Activated CD8-positive, alpha-beta memory T cell treated with anti-CD3 and anti-CD28 coated beads, Interleukin-2, amount 50 U/mL, for 24 hours (primary cell): ENCODE data around the gene PRKCE.

ENCODE experiments used
- DNase-seq: peaks from one replicate; pipeline ENCODE4 v3.0.0-alpha.2; 2020; ENCODE audit errors: extremely low read depth

PRKCE gene

DNA sequence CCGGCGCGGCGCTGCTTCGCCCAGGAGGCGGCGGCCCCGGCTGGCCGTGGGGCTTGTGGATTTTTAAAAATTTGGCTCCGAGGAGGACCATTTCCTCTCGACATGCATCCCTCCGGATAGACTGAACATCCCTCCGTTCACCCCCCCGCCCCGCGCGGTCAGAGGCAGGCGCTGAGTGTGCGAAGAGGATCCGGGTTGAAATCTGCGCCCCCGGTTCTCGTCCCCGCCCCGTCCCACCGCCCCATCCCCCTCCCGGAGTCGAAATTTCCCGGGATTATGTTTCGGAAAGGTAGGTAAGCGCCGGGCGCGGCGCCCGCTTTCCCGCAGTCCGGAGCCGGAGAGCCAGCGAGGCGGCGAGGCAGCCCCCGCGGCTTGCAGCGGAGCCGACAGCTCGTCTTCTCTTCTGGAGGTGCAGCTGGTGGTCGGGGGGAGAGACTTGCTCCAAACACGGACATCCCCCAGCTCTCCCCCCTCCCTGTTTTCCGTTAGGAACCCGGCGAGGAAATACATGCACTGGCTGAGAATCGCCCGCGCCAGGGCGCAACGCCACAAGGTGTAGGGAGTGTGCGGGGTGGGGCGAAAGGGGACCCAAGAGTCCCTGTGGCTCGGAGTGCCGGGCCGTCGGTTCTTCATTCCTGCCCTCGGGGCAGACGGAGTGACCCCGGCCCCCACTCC is at the start of gene PRKCE:
Gene PRKCE (plus strand): TSS at position 261 of the 675 bp plus-strand sequence.
- no peak for DNase-seq

DNA sequence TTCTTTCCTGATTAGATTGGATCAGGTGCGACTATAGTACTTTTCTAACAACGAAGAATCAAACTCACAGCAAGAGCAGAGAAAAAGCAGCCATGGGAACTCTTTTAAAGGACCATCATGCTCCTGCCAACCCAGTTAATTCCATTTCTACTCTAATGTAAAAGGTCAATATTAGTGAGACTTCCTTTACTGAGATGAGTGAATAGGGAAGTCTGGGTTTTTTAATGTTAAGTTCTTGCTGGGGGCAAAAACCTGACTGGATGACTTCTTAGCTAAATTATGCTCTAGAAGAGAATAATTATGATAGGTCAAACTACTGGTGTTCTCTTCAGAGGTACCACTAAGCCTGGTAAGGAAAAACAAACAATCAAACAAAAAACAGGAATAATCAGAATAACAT is 48.9 kb upstream of the PRKCE start:
- no peak for DNase-seq

DNA sequence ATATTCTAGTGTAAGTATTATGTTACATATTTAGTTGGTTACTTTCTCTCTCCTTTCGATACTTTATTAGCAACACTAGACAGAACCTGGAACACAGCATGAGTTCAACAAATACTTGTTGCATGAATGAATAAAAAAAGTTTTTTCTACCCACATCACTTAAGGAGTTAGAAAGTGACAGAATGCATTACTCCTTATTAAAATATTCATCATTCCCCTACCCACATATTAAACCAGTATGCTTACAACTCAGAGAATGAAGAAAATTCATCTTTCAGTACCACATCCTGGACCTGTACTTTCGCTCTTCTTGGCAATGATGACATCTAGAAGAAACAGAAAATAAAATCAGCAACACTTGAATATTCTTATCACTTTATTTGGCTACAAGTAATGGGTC is 46.4 kb upstream of the PRKCE start:
- no peak for DNase-seq

DNA sequence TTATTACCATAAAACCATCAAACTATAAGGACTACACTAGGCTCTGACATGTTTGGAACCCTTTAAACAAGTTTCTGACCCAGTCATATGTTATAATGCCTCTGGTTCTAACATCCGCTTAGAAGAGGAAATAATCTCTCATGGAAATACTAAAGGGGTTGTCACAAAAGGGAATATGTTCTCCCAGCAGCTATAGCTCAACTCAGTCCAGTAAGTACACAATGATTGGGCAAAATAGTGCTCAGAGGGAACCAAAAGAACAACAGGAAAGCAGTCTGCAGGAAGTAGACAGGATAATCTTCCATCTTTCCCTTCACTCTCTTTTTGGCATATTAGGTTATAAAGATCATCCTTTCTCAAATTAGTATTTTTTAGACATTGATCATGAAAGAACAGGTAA is 44.7 kb upstream of the PRKCE start:
- no peak for DNase-seq

DNA sequence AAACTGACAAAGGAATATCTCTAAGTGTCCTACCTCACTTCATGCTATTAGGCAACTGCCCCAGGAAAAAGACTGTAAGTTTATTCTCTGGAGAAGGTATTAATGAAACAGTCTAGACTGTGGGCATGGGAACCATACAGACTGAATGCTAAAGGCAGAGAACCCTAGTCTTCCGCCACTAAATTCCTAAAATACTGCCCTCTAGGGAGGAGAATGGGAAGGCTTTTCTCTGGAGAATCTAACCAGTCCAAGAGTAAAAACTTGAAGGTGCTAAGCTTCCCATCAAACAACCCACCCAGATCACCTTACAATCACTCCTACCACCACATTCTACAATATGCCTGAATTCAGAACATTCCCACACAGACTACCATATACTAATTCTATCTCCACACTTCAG is 43.8 kb upstream of the PRKCE start:
- no peak for DNase-seq

DNA sequence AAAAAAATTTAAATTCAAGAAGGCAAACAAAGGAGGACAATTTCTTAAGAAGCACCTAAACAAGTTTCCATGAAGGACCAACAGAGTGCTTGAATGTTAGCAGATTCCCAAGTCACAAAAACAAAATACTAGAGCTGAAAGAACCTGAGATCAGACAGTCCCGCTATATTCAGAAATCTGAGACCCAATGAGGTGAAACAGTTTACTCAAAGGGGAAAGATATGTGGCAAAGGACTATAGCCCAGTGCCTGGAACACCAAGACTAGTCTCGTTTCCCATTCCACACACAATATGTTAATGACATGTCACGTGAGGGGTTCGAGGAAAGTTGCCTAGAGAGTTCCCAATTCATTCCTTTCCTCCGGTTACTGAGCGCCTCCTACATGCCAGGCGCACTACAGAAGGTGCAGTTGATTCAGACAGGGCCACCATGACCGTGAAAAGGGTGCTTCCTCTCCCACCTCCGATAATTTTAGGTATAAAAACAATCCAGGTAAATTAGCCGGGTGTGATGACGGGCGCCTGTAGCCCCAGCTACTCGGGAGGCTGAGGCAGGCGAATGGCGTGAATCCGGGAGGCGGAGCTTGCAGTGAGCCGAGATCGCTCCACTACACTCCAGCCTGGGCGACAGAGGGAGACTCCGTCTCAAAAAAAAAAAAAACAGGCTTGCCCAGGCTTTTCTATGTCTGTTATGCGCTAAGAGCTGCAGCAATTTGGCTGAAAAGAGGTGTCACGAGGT is 41.0 kb upstream of the PRKCE start:
- DNase-seq = peak; percentile 13

DNA sequence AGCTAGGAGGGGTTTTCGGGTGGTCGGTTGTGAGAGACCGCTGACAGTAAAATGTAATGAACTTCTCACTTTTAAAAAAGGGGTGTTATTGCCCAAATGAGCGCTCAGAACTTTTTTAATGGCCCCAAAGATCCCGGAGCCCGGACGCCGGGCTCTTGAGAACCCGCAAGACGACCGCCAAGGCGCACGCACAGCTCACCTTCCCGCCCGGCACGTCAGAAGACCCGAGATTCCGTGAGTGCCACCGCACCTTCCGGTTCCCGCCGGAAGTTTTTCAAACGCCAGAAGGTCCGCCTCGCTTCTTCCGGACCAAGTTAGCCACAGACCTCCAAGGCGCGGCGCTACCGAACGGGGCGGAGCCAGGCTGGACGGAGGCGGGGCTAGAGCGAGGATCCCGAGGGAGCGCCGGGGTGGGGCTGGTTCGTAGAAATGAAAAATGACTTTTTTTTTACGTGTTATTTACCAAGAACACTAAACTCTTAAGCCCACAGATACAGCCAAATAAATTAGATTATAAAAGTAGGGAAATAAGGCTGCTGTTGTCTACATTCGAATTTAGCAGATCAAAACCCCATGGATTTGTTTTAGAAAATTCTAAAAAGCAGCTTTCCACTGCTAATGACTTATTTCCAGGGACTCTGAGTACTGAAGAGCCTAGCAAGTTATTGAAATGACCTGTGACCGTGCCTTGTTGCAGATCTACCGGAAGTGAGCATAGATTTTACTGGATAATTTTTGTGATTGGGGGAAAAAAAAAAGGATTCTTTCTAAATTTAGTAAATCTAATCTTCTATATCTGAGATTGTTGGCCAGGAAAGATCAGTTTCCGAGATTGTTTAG is 40.2 kb upstream of the PRKCE start, which contains the start of gene SRBD1:
Gene SRBD1 (minus strand): TSS at position 248 of the 840 bp plus-strand sequence. CDS start 5,826 bp downstream, outside the sequence.
- DNase-seq = peak; percentile 86

DNA sequence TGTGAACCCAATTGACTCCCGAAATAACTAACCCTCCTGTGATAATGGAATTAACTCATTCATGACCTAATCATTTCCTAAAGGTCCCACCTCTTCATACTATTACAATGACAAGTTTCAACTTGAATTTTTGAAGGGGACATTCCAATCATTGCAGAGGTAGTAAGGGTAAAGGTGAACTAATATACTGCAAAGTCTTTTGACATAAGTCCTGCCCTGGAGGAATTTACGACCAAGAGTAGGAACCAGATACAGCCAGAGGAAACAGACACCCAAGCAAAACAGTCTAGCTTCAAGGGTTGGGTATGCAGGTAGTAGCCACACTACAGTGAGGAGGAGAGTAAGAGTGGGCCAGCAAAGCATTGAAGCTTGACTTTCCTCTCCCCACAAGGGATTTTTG is 39.2 kb upstream of the PRKCE start:
- DNase-seq = no peak

DNA sequence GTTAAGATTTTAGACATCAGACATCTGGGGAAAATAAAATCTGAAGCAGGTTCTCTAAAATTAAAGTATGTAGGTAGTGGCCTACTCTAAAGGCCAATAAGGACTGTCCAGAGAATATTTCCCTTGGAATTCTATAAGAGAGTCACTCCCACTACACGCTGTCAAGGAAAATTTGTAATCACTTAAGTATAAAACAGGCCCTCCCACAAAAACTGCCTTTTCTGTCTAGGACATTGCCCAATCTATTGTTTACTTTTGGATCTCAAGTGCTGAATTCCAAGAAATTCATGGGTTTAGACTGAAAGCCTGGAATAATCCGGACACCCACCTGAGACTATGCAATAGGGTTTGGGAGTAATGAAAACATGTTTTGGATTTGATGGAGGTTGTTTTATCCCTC is 38.7 kb upstream of the PRKCE start:
- DNase-seq = no peak

DNA sequence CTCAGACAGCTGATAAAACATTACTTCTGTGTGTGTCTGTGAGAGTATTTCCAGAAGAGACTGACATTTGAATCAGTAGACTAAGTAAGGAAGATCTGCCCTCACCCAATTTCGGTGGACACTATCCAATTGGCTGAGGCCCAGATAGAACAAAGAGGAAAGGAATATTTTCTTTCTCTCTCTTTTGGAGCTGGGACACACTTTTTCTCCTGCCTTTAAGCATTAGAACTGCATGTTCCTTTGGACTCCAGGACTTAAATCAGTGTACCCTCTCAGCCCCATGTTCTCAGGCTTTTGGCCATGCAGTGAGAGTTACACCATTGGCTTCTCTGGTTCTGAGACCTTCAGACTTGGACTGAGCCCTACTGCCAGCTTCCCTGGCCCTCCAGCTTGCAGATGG is 37.1 kb upstream of the PRKCE start:
- no peak for DNase-seq

DNA sequence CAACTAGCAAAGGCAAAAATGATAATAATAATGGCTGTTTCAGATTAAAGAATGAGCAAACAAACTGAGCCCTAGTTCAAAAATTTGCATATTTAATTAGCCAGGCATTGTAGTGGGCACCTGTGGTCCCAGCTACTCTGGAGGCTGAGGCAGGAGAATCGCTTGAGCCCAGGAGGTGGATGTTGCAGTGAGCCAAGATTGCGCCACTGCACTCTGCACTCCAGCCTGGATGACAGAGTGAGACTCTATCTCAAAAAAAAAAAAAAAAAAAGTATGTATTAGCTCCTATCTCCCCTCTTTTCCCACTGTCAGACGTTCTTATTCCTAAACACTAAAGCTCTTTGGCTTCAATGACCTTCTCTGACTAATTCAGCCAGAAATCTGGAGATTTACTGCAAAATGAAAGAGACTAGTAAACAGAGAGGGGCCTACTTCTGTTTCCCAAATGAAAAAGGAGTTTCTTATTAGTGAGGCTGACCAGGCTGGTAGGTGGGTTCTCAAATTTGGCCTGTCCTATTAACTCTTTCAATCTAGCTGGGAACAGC is 36.5 kb upstream of the PRKCE start:
- DNase-seq = no peak

DNA sequence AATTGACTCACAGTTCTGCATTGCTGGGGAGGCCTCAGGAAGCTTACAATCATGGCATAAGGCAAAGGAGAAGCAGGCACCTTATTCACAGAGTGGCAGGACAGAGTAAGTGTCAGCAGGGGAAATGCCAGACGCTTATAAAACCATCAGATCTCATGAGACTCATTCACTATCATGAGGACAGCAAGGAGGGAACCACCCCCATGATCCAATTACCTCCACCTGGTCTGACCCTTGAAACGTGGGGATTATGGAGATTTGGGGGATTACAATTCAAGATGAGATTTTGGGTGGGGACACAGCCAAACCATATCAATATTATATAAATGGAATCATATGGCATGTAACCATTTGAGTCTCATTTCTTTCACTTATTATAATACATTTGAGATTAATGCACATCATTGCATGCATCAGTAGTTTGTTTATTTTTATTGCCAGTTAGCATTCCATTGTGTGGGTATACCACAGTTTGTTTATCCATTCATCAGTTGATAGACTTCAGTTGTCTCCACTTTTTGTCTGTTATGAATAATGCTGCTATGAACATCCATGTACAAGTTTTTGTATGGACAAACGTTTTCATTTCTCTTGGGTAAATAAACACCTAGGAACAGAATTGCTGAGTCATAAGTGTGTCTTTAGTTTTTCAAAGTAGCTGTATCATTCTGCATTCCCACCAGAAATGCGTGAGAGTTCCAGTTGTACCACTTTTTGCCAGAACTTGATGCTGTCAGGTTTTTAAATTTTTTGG is 34.6 kb upstream of the PRKCE start:
- no peak for DNase-seq

DNA sequence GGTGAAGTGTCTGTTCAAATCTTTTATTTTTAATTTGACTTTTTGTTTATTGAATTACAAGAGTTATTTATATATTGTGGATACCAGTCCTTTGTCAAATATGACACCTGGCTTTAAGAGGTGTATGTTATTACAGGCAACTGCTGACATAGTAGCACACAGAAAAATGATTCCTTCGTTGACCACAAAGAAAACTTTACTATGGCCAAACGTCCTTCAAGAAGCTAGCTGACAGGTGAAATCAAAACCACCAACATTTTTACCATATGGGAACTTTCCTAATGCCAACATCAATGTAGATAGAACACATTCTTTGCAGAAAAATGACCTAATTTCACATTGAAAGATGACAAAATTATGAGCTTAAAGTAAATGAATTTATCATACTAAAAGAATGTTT is 34.0 kb upstream of the PRKCE start:
- DNase-seq = no peak

DNA sequence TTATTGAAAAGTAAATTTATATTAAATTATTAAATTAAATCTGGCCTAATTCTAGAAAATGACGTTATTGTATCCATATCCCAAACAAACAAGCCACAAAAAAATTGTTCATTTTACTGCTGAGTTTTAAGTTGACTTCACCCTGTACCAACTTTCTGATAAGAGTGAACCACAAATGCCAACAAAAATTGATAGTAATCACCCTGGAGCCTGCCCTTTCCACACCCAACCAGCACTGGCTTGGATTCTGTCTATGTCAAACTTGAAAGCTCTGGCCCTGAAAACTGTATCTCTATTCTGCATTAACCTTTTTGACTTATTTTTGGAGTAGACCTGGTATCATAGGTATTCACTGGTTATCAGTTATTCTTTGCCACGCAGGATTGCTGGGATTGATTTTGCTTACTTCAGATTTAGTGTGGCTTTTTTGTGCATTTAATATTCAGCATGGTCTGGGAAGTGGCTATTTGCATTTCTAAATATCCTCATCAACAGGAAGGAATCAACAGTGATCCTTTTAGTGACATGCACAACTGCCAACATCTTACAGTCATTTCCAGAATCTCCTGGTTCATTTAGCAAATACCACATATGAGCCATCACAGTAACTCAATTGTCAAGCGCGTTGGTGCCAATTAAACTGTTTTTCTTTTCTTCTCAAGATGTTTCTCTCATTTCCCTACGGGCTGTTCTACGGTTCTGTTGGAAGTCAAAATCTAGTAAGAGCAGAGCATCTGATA is 29.0 kb upstream of the PRKCE start:
- DNase-seq = no peak

DNA sequence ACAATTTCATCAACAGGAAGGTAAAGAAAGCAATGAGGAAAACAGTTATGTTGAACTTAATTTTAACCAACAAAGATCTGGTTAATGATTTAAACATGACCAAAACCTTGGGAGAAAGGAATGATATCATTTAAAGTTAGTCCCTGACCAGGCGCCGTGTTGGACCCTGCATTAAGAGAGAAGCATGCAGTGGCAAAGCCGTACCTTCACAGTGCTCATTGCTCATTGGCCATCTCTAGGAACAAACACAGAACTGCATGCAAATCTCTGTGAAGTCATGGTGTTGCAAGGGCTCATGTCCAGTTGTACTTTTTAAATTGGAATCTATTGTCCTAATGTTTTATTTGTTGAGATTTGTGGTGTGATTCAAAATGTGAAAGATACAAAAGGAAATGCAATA is 28.4 kb upstream of the PRKCE start:
- DNase-seq = no peak

DNA sequence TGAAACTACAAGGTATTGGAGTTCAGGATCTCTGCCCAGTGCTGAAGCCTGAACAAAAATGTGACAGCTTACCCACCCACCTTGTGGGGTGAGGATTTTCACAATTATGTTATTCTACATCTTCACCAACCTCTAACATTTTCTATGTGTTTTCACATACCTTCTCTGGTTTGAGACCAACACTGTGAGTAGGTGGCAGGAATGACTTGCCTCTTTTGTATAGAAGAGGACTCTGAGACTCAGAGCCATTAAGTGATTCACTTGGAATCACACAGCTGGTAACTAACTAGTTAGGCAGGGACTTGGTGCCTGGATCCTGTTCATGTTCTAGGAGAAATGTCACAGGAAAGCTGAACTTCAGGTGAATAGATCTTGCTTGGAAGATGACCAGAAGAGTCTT is 25.7 kb upstream of the PRKCE start:
- no peak for DNase-seq

DNA sequence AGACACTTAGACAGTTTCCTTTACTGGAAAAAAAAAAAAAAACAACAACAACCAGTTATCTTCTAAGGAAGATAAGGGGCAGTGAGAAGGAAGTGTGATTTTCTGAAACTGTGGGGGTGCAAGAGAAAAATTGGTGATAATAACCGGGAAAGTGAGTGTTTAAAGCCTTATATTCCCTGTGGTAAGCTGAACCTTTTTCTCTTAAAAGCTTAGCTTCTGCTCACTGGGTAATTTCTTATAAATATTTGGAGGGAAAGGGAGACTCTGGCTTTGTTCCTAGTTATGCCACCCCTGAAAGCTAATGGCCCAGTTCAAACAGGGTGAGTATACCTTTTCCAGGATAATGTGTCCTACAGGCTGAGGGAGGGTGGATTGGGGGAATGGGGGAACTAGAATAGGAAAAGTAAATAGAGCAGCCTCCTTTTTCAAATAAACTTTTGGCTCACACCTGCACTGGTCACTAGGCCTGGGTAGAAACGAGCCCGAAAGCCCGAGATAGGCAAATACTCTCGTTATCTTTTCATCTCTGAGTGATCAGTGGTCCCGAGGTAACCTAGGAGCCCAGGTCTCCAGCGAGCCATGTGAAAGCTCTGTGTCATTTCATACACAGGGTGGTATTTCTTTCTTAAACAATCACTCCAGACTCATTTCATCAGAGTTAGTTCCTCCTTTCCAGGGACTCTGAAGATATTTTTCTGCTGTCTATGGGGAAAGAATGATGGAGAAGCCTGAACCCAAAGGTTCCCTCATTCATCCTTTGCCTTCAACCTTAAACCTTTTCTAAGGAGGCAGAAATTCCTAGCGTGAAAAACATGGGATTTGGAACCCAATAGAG is 24.9 kb upstream of the PRKCE start:
- DNase-seq = no peak

DNA sequence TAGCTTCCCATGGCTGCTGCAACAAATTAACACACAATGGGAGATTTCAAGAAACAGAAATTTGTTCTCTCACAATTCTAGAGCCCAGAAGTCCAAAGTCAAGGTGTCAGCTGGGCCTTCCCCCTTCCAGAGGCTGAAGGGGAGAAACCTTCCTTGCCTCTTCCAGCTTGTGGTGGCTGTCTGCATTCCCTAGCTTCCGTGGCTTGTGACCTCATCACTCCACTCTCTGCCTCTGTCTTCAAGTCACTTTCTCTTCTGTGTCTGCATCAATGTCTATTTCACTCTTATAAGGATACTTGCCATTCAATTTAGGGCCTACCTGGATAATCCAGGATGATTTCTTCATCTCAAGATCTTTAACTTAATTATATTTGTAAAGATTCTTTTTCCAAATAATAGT is 23.6 kb upstream of the PRKCE start:
- DNase-seq = no peak

DNA sequence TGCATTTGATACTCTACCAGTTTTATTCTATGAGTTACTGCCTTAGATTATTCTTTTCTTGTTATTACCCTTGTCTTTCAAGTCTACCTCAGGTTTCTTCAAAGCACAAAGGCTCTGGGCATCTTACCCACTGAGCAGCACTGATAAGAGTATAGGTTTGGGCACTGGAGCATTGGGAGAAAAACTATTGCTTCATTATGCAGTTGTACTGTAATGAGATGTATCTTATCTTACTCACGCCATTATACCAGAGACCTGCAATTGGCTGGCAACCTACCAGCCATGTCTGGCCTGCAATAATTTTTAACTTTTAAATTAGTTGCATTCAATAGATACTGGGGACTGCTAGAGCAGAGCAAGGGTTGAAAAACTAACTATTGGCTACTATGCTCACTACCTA is 21.5 kb upstream of the PRKCE start:
- no peak for DNase-seq

DNA sequence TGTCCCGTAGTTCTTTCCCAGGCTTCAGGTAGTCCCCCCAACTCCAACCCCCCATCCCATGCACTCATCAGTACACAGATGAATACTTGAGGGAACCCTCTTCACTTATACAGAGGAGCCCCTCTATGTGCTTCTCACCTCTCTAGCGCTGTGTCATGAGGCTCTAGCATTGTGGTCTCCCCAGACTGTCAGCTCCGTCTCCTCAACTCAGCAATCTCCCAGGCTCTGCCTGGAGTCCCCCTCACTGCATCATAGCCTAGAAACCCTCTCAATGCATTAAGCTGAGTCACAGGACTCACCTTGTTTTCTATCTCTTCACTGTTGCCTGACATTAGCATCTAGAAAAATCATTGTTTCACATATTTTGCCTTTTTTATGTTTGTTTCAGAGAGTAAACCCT is 20.2 kb upstream of the PRKCE start:
- DNase-seq = no peak
